ENCODE data around the gene F3.

F3 gene

GRCh38 chr1:94526152-94526980 is 15.2 kb downstream of the F3 start:
- no peak for DNase-seq

- DNase-seq, result no peak
These were observed 17.0 kb downstream of the F3 start for GRCh38 chr1:94524531-94524930.

DNA sequence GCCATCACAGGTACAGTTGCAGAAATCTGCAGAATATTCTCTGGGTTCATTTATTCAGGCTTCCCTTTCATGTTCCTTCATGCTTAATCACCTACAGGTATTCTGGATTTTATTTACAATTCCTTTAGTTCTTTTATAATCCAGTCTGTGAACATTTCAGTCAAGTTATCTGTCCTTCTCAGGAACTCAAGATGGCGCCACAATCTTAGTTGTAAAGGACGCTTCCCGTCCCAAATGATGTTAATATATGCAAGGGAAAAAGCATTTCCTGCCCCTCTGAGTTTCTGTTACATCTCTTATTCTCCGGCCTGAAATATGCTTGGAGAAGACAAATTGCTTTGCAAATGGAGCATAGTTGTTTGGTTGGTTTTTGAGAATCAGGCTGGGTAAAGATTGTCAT is 19.3 kb downstream of the F3 start:
- DNase-seq, result peak; percentile 60

GRCh38 chr1:94519351-94519750 is 22.2 kb downstream of the F3 start:
- DNase-seq, result no peak

DNA sequence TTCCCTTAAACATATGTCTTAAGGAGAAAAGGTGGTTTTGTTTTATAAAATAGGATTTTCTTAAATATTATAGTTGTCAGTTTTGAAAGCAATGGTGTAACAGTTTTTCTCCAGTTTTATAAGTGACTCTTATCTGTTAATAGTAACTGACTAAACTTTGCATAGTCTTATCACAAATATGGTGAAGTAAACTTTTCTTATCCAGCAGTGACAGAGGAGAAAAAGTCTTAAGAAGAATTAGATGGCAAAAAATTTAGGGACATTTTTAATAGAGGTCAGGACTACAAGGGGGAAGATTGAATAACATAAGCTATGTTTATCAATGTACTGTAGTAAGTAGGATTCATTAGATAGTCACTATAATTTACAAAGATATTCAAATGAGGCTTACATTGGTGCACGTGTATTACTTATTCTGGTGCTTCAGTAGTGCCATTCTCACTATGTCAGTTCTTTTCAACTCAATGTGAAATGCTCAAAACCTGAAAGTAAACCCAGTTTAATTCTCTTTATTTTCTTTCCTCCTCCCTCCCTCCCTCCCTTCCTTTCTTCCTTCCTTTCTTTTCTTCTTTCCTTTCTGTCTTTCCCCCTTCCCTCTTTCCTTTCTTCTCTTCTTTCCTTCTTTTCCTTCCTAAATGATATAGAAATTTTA is 26.1 kb downstream of the F3 start:
- DNase-seq, result no peak

GRCh38 chr1:94514095-94514727 is 27.3 kb downstream of the F3 start:
- DNase-seq, result peak; percentile 30

DNA sequence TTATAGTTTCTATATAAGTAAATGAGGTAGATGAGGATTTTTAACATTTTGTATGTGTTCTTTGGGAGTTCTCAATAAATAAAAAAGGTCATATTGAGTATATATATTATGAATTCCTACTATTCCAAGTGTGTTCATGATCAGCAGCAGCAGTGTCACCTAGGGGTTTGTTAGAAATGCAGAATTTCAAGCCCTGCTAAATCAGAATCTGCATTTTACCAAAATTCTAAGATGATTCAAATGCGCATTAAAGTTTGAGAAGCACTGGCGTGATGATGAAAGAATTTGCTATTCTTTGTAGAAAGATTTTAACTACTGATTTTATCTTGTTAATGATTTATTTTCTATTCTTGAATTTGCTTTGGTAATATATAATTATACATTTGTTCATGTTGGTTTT is 28.7 kb downstream of the F3 start:
- no peak for DNase-seq

GRCh38 chr1:94504601-94505000 is 37.0 kb downstream of the F3 start:
- no peak for DNase-seq

GRCh38 chr1:94503153-94503552 is 38.4 kb downstream of the F3 start:
- no peak for DNase-seq

GRCh38 chr1:94501935-94502334 is 39.6 kb downstream of the F3 start:
- no peak for DNase-seq

GRCh38 chr1:94501426-94501825 is 40.1 kb downstream of the F3 start:
- DNase-seq, result no peak

DNA sequence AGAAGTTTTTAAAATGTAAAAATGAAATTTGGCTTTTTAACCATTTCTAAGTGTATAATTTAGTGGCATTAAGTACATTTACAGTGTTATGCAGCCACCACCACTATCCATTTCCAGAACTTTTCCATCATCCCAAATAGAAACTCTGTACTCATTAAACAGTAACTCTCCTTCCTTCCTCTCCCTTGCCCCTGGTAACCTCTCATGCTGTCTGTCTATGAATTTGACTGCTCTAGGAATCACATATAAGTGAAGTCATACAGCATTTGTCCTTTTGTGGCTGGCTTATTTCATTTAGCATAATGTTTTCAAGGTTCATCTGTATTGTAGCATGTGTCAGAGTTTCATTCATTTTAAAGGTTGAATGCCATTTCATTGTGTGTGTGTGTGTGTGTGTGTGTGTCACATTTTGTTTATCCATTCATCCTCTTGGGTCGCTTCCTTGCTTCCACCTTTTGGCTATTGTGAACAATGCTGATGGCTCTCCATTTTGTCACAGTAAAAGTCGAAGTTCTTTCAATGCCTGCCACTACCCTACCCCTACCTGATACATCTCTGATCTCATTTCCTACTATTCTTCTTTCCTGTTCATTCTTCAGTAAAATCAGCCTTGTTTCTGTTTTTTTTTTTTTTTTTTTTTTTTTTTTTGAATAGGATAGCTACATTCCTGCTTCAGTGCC is 45.3 kb downstream of the F3 start:
- DNase-seq, result no peak

DNA sequence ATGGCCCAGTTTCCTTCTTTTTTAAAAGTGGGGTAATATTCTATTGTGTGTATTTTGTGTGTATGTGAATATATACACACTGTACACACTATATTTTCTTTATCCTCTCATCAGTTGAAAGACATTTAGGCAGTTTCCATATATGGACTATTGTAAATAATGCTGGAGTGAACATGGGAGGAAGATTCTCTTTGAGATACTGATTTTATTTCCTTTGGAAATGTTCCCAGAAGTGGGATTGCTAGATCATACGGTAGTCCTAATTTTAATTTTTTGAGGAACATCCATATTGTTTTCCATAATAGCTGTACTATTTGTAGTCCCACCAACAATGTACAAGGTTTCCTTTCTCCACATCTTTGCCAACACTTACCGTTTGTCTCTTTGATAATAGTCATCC is 51.0 kb downstream of the F3 start:
- no peak for DNase-seq

DNA sequence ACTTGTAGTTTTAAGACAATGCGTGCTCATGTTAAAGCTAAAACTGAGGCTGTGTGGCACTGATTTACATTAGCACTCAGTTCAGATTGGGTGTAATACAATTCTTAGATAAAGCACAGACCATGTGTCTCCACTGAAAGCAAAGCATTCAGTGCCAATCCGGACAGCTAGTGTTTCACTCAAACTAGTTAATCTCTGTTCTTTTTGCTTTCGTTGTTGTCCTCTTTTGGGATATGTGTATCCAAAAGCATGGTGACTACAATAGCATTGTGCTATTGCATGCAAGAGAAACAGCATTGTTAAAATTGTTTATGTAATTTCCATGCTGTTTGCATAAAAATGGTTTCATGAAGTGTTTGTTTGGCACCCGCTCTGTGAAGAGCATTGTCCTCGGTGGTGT is 54.6 kb downstream of the F3 start:
- DNase-seq, result no peak

GRCh38 chr1:94481473-94481933 is 60.1 kb downstream of the F3 start:
- DNase-seq, result peak; percentile 59

DNA sequence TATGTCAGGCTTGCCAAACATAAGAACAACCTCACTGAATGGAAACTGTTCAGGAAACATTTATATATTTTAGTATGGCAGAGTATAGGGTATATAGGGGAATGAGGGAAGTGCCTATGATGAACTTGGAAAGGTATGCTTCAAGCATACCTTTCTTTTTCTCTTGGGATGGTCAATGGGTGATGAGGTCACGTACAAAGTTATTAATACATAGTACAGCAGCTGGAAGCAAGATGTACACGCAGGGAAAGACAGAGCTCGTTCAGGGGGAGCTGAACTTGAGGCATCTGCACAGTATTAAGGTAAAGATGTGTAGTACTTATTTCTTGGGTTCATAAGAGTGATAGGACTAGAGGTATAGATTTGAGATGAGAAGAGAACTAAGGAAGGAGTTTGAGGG is 61.9 kb downstream of the F3 start:
- no peak for DNase-seq

Data from NCI-H69 (cell line).